CD4-positive, alpha-beta T cell treated with Interleukin-15 for 4 hours (primary cell): ENCODE results near the gene FARP1.
"Not testable (repeated sequence)": the region's sequence is repeated elsewhere in the genome, so short reads cannot be mapped to it uniquely, and the experiment has no call there.

Experiments used
- DNase-seq: peaks from one replicate; pipeline ENCODE4 v3.0.0-alpha.2; 2020; ENCODE audit warnings: low spot score

FARP1 gene

DNA sequence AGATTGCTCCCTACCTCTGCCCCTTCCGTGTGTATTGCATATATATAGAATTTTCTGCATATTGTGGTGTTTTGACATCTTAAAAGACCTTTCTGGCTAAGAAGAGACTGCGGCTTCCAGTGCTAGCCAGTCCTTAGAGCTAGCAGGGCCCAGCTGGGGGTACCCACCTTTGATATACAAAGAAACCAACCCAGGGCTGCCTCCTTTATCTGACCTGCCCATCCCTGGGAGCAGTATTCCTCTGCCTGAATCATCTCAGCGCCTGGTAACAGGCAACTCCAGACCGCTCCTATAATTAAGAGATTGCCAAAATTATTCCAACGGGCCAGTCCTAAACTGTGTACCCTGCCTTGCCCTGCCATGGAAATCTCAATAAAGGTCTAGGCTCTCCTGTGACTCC lies 220.4 kb downstream of the FARP1 start:
- no peak for DNase-seq

DNA sequence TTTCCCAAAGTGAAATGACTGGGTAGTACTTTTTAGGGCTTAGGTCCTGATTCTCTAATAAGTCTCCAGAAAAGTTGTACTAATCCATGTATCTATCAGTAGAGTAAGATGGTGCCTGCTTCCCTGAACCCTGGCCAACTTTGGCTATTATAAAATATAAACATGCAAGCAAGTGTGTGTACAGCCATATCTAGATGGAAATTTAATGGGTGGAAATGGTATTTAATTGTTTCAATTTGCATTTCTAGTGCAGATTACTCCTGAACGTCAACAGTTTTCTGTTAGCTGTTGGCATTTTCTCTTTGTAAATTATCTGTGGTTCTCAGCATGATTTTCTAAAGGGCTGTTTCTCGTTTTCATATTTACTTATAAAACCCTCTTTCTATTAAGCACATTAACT lies 221.3 kb downstream of the FARP1 start:
- no peak for DNase-seq

DNA sequence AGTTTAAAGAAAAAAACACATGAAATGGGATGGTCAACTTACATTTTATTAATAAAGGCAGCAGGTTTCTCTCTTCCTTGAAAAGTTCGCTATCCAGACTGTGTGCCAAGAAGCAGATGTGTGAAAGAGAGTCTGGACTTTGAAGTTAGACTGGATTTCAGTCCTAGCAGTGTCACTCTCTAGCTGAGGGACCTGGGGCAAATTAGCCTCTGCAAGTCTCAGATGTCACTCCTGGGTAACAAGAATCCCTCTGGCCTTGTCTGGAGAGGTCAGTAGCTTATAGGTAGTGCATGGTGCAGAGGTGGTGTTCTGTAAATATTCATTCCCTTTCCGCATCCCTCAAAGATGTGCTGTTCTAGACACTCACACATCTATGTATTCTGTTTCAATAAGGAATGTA lies 221.8 kb downstream of the FARP1 start:
- no peak for DNase-seq

DNA sequence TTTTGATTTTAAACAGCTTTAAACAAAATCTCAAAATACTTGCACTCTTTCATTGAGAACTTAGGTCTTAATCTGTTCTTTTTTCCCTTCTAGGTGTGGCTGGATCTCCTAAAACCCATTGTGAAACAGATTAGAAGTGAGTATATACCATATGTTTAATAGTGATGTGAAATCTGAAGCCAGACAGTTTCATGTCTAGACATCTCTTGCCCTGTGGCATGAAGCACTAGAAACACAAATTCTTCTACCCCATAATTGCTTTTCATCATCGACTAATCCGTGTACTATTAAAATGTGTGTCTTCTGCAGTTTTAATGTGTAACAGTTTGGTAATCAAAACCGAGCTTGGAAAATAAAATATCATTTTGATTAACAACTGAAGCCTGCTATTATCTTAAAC lies 222.4 kb downstream of the FARP1 start:
- DNase-seq, result no peak

DNA sequence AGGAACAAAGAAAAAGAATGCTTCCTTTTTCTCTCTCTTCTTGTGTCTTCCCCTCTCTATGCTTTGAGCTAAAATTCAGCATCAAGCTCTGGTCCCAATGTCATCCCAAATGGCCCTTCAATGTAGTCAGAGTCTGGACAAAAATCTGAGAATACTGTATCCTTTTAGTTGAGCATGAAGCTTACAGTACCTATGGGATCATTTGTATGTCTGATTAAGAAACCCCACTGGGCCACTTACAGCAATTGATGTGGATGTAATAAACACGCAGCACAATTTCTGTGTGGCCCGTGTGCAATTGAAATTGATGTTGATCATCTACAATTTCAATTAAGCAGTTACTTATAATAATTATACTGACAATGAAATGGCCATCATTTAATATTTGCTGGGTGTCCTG lies 223.1 kb downstream of the FARP1 start:
- DNase-seq, result no peak

DNA sequence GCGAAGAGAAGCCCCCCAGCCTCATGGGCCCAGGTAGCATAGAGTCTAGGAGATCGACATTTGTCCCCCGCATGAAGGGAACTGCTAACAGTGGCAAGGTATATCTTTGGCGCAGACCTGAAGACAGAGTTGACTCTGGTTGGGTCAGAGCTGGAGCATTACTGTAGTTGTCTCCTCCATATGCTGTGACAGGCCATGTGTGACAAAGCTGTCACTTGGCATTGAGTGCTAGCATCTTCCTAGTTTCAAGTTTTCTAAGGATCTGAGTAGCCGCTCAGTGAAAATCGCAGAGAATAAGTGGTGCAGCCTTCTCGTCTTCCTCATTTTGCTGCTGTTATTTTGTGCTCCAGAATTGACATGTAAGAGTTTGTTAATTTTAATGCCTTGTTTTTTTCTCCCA lies 223.5 kb downstream of the FARP1 start:
- no peak for DNase-seq

DNA sequence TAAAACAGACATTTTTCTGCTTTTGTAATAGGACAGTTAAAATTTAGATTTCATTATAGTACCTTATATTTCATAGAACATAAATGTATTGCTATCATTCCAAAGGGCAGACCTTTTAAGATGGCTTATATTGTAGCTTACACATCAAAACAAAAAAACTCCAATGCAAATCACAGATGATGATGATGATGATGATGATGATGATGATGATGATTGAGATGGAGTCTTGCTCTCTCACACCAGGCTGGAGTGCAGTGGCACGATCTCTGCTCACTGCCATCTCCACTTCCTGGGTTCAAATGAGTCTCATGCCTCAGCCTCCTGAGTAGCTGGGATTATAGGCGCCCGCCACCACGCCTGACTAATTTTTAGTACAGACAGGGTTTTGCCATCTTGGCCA lies 224.1 kb downstream of the FARP1 start:
- DNase-seq, result no peak

DNA sequence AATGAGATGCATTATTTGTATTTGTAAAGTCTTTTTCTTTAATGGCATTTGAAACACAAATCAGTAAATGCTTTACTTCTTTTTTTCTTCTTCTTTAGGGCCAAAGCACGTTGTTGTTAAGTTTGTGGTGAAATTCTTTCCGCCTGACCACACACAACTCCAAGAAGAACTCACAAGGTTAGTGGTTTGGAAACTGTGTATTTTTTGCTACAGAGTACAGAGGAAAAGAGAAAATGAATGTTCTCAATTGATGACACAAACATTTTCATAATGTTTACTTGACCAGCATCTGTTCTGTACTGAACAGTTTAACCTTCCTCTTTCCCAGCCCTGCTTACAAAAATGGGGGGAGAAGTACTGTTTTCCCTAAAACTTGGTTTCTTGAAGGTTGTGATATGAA lies 225.1 kb downstream of the FARP1 start:
- DNase-seq, result no peak

DNA sequence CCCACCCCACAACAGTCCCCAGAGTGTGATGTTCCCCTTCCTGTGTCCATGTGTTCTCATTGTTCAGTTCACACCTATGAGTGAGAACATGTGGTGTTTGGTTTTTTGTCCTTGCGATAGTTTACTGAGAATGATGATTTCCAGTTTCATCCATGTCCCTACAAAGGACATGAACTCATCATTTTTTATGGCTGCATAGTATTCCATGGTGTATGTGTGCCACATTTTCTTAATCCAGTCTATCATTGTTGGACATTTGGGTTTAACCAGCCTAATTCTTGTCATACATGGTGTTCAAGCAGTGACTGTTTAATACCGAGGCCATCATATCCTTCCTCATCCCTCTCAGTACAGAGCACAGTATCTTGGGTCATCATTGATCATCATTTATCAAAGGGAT lies 226.6 kb downstream of the FARP1 start:
- DNase-seq, result not testable (repeated sequence)

DNA sequence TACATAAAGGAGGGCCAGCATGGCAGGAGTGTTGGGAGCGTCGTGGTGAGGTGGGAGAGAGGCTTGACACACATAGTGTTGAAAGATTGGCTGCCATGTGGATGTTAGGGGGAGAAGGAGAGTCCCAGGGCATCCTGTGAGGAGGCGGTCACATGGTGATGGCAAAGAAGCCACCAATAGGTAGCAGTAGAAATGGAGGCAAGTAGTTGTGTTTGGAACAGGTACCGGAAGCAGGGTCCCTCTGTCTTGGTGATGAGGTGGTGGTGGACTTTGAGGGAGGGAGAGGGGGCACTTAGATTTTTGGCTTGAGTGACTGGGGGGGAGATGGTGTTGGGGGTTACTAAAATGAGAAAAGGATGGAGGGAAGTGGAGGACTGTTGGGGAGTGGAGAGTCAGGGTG lies 227.4 kb downstream of the FARP1 start:
- DNase-seq, result no peak

DNA sequence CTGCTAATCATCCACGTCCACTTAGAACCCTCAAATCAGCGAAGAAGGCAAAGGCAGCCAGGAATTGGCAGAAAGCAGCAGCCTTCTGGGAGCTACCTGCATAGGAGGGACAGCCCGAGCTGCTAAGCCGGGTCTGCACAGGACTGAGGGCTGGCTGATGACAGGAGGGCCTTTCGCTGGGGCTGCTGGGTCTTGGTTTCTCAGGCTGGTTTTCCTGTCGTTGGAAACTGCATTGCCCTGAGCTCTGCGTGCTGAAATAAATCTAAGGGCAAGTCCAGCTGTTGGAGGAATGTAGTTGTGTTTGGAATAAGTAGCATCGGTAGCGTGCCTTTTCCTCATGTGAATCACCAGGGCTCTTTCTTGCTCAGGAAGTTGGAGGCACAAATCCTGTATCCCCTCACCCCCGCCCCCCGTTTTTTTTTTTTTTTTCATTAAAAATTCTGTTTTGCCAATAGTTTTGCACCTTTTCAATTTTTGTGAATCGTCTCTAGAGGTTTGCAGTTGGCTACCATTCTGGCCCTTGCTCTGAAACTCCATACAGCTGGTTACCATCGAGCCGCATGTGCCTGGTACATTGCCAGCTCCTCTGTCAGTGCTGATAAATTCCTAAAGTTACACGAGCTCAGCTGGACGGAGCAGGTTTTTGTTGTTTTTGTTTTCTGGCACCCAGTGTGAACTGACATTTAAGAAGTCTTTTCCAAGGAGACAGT lies 228.1 kb downstream of the FARP1 start:
- no peak for DNase-seq

DNA sequence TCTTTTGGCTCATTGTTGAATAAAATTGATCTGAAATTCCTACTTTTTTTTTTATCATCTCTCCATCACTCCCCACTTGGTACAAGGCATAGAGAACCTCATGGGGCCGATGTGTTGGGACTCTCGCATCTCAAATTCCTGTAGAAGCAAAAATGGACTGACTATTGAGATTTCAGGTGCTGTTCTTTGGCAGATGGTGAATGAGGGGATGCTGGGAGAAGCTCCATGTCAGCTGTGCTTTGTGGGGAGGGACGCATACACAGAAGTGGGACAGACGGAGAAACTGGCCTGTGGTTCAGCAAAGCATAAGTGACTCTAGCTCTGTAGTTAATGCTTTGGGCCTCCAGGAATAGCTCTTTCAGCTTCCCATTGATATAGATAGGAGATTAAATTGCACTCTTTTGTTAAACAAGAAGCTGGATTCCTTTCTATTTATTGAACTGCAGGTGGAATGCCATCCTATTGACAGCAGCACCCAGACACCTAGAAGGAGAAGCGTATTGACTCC lies 228.7 kb downstream of the FARP1 start:
- DNase-seq, result no peak

DNA sequence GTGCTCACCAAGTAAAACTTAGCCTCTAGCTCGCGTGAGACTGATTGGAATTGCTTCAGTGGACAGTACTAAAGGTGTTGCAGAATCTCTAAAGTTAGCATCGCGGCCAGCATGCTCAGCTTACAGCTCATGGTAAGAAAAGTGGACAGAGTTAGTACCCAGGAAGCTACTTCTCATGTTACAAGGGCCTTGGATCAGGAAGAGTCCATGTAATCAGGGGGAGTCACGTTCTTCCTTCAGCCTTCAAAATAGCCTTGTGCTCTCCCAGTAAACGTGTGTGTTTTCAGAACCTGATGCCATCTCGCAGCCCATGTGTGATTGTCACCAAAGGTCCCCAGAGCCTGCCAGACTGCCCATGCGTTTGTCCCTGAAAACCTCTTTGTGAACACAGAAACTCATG lies 230.0 kb downstream of the FARP1 start:
- DNase-seq, result no peak

DNA sequence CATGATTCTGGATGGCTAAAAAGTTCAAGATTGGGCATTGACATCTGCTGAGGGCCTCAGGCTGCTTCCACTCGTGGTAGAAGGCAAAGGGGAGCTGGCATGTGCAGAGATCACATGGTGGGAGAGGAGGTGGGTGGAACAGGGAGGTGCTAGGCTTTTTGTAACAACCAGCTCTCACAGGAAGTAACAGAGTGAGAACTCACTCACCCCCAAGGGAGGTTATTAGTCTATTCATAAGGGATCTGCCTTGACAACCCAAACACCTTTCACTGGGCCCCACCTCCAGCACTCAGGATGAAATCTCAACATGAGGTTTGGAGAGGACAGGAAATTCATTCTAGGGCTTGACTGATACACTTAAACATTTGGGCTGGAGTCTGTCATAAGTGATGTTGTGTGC lies 231.9 kb downstream of the FARP1 start:
- no peak for DNase-seq

DNA sequence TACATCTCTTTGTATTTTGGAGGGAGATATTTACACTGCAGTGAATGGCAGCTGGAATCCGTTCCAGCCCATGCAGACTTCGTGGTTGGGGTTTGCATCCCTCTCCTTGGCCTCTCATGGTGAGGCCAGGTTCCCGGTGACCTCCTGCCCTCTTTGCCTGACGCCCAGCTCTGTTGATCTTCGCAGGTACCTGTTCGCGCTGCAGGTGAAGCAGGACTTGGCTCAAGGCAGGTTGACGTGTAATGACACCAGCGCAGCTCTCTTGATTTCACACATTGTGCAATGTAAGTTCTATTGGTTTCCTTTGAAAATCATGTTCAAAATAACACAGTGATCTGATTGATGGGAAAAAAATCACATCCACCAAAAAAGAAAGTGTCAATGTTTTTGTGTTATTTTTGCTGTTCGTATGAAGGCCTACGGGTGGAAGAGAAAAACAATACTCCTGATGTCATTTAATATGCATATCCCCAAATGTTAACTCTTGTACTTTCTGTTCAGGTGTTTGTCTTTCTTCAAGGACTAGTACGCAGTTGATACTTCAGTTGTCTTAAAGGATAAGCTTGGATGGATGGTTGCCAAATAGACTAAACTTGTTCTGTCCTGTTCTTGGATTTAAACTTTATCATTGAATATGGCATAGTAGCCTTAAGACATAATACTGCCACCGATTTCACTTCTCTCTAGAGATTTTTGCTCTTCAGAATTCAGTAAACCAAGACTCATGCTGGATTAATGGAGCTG lies 234.9 kb downstream of the FARP1 start:
- DNase-seq, result no peak

DNA sequence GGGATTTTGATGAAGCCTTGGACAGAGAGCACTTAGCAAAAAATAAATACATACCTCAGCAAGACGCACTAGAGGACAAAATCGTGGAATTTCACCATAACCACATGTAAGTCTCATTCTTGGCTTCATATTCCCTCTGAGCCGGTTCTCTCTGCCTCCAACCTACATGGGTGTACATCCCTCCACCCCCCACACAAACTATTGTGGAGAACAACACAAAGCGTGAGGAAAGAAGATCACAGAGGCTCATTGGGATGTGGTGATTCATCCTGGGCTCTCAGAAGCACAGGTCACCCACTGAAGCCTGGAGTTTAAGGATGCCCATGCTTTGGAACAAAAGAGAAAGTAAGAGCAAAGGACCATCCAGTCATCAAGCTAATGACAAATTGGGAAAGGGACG lies 241.8 kb downstream of the FARP1 start:
- DNase-seq, result no peak

DNA sequence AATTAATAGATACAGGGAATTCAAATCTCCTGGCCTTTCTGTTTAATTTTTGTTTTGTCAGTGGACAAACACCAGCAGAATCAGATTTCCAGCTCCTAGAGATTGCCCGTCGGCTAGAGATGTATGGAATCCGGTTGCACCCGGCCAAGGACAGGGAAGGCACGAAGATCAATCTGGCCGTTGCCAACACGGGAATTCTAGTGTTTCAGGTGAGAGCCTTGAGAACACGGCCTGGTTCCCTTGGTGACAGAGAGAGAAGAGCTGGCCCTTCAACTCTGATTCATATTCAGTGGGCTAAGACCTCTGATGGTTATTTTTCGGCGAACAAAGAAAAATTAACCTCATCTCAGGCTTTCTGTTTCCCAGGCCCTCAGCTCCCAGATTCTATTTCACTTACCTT lies 242.7 kb downstream of the FARP1 start:
- no peak for DNase-seq

DNA sequence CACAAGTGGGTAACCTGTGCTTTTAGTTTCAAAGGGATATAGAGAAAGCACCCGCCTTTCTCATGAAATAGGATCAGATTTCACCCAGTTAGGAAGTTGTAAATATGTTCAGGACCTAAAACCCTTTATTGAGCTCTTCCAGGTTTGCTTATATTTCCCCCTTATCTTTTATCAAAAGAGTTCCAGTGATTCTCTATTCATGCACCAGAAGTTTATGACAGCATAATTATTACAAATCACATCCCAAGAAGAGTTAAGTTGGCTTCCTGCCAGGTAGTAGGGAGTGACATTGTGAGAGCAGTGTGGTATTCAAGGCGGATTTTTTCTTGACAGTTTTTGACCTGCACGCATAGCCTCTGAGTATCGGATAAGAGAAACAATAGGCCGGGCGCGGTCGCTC lies 243.7 kb downstream of the FARP1 start:
- no peak for DNase-seq

DNA sequence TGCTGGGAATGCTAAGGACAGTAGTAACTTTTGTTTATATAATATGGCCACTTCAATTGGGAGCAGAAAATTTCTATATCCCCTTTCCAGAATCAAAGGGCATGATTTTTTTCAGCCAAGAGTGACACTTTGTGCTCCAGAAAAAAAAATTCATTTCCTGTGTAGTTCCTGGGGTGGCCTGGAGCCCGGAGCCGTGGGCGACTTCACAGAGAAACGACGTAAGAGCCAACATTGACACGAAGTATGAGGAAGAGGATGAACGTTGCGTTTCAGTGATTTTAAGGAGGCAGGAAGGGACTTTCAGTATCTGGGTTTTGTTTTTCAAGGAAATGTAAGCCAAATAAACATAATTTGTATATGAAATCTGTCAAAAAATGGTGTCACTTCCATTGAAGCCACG lies 246.4 kb downstream of the FARP1 start:
- DNase-seq, result no peak

DNA sequence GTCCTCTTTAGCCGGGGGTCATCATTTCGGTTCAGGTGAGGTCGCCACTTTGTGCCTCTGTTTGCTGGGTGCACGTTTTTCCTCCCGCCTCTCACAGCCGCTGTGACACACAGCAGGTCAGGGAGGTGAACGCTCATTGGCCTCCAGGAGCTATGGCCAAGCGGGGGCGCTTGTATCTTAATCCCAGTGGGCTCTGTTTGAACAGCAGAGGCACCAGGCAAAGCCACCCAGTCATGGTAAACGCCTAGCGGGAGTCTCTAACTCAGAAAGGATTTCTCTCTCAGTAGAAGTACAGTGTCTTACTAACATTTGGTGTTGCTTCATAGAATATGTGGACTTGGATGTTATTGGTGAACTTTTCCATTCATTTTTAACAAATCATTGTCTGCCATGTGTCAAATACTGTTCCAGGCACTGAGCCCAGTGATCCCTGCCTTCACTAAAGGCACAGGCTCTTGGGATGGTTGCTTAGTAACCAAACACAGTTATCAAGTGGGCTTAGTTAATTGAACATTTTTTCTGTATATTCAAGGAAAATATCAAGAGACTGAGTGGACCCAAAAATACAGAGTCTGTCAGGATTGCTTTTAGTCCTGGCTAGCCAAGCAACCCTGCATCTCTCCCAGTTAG lies 247.3 kb downstream of the FARP1 start:
- no peak for DNase-seq

DNA sequence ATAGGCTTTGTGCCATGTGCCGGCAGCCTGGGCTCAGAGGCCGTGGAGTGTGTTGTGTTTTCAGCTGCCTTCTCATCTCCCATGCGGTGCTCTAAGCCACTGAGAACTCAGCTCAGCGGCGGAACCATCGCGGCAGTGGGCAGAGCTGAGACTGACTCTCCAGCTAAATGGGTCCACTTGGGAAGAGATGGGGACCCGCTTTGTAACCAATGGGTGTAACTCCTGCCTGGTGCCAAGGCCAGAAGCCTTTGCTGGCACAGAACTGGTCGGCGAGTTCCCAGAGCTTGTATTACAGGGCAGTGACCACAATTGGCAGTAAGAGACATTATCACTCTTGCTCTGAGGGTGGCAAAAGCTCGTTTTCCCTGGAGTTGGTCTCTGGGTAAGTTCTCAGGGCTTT lies 251.0 kb downstream of the FARP1 start:
- DNase-seq, result no peak

DNA sequence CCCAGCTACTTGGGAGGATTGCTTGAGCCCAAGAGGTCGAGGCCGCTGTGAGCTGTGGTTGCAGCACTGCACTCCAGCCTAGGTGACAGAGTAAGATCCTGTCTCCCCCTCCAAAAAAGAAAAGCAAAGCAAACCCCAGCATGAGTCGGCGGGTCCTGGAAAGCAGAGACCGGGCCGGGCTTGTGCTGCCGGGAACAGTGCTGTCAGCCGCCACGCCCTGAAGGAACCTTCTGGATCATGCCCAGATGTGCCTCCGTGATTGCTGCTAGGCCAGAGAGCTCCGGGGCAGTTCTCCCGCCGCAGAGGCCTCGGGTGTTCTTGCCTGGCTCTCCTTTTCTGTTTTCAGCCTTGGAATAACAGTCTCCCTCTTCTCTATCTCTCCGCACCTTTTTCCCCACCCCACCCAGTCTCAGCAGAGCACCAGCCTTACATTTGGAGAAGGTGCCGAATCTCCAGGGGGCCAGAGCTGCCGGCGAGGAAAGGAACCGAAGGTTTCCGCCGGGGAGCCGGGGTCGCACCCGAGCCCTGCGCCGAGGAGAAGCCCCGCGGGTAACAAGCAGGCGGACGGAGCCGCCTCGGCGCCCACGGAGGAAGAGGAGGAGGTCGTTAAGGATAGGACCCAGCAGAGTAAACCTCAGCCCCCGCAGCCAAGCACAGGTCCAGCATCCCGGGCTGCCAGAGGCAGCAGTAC lies 252.1 kb downstream of the FARP1 start:
- DNase-seq, result no peak
